ENCODE measurements around the gene SLC25A34.
A peak's percentile ranks its signal among the peaks of the same experiment; 100 is the strongest.

The SLC25A34 gene

GRCh38 chr1:15748264-15748663, 12.2 kb downstream of the SLC25A34 start:
- Histone ChIP-seq H3K18ac (ENCODE audit: low read length) (no peak overlapping the region), H3K14ac (ENCODE audit: low read length) (no peak overlapping the region), H3K27ac (ENCODE audit: low read depth, low read length) (no peak overlapping the region), H3K4me1 (ENCODE audit: control insufficient read depth in 1 of 2, insufficient read depth in 2 of 2, low read length in 2 of 2) (peaks cover 15 to 23% of the 10 kb centered on the region in 2 experiments), H2AK5ac (ENCODE audit: low read length) (no peak overlapping the region), H3K23ac (ENCODE audit: low read length) (no peak overlapping the region), H2AFZ (ENCODE audit: insufficient read depth, low read length, poor library complexity) (no peak overlapping the region), H3K36me3 (ENCODE audit: control insufficient read depth in 1 of 2, insufficient read depth in 2 of 2, low read length in 2 of 2) (no peaks in the 10 kb centered on the region), H4K12ac (ENCODE audit: low read depth, low read length) (no peak overlapping the region), H3K27me3 (ENCODE audit: insufficient read depth, low read length) (no peaks in the 10 kb centered on the region), H3K9me3 (ENCODE audit: insufficient read depth, low read depth, low read length) (no peaks in the 10 kb centered on the region), H2BK12ac (ENCODE audit: low read length) (no peak overlapping the region), H3K79me1 (ENCODE audit: low read length) (peaks cover 7% of the 10 kb centered on the region), H2BK120ac (ENCODE audit: insufficient read depth, low read length, poor library complexity) (no peak overlapping the region), H3K4ac (ENCODE audit: low read depth, low read length) (no peak overlapping the region), H4K91ac (ENCODE audit: low read depth, low read length) (no peak overlapping the region), H3K4me2 (ENCODE audit: low read length) (no peak overlapping the region), H3K9ac (ENCODE audit: low read length) (no peak overlapping the region), H3K4me3 (ENCODE audit: low read depth, low read length) (no peak overlapping the region), H4K8ac (ENCODE audit: low read depth, low read length) (no peak overlapping the region), H2BK5ac (ENCODE audit: low read depth, low read length, poor library complexity) (no peak overlapping the region), H3K79me2 (ENCODE audit: control insufficient read depth, insufficient read depth, low read length, poor library complexity) (no peaks in the 10 kb centered on the region)
- WGBS (ENCODE audit: extremely low coverage, insufficient coverage, insufficient read length): no CpG with 5 or more reads among the region's 5 CpGs
- DNase-seq: no peak

- no peaks in the 10 kb centered on the region for H3K79me2 ChIP-seq (ENCODE audit: control insufficient read depth, insufficient read depth, low read length, poor library complexity)
- H3K14ac ChIP-seq (ENCODE audit: low read length): no peak overlapping the region
- no peak overlapping the region for H3K23ac ChIP-seq (ENCODE audit: low read length)
- H2BK12ac ChIP-seq (ENCODE audit: low read length): no peak overlapping the region
- DNase-seq: peak in 1 of 2 donors; percentile 54
- H3K9me3 ChIP-seq (ENCODE audit: insufficient read depth, low read depth, low read length): no peaks in the 10 kb centered on the region
- H3K4ac ChIP-seq (ENCODE audit: low read depth, low read length): no peak overlapping the region
- no peaks in the 10 kb centered on the region for H3K27me3 ChIP-seq (ENCODE audit: insufficient read depth, low read length)
- peaks cover 7% of the 10 kb centered on the region for H3K79me1 ChIP-seq (ENCODE audit: low read length)
- H3K36me3 ChIP-seq (ENCODE audit: control insufficient read depth in 1 of 2, insufficient read depth in 2 of 2, low read length in 2 of 2): no peaks in the 10 kb centered on the region
- no peak overlapping the region for H3K4me2 ChIP-seq (ENCODE audit: low read length)
- no peak overlapping the region for H4K91ac ChIP-seq (ENCODE audit: low read depth, low read length)
- H4K12ac ChIP-seq (ENCODE audit: low read depth, low read length): no peak overlapping the region
- H2AK5ac ChIP-seq (ENCODE audit: low read length): no peak overlapping the region
- no peak overlapping the region for H2AFZ ChIP-seq (ENCODE audit: insufficient read depth, low read length, poor library complexity)
- H3K4me3 ChIP-seq (ENCODE audit: low read depth, low read length): no peak overlapping the region
- H3K18ac ChIP-seq (ENCODE audit: low read length): no peak overlapping the region
- H2BK5ac ChIP-seq (ENCODE audit: low read depth, low read length, poor library complexity): no peak overlapping the region
- H3K27ac ChIP-seq (ENCODE audit: low read depth, low read length): no peak overlapping the region
- H4K8ac ChIP-seq (ENCODE audit: low read depth, low read length): no peak overlapping the region
- no CpG with 5 or more reads among the region's 10 CpGs for WGBS (ENCODE audit: extremely low coverage, insufficient coverage, insufficient read length)
- no peak overlapping the region for H3K9ac ChIP-seq (ENCODE audit: low read length)
- H3K4me1 ChIP-seq (ENCODE audit: control insufficient read depth in 1 of 2, insufficient read depth in 2 of 2, low read length in 2 of 2): peaks cover 15 to 23% of the 10 kb centered on the region in 2 experiments
- no peak overlapping the region for H2BK120ac ChIP-seq (ENCODE audit: insufficient read depth, low read length, poor library complexity)
These were observed 12.8 kb downstream of the SLC25A34 start for GRCh38 chr1:15748690-15749398.

DNA sequence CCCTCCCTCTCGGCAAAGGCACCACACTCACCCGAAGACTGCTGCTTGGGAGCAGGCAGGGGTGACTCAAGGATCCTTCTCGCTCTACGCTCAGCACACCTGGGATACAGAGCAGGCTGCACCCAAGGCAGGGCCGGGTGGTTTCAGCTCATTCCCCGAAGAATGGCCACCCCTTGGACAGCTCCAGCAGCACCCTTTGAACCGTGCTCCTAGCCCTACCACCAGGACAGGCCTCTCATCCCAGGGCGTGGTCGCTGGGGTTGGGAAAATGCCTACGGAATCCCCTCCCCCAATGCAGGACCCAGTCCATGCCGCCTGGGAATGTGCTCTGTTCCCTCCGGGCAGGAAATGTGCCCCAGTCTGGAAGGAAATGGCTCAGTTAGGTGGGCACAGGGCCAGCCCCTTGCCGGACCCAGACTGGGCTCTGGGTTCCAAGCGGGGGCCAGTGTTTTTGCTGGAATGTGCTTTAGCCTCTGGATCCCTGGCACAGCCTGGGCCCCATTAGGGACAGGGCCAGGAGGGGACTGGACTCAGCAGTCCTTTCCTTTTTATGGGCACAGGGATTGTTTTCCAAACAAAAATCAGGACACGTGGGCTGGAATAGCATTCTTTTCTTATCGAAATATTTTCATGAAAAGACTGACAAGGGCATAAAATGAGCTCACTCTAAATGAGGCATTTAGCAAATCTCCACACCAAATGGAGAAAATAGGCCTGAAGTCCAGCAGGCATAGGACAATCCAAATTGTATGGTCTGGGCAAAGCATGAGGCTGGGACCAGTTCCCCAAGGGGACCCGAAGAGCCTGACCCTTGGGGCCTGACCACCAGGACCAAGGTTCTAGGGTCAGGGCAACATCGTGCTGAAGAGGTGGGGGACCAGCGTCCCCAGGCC, 13.6 kb downstream of the SLC25A34 start:
- Histone ChIP-seq H3K9me3 (ENCODE audit: insufficient read depth, low read depth, low read length) (no peaks in the 10 kb centered on the region), H2BK12ac (ENCODE audit: low read length) (peak overlapping the region; percentile 58), H4K12ac (ENCODE audit: low read depth, low read length) (no peak overlapping the region), H2BK120ac (ENCODE audit: insufficient read depth, low read length, poor library complexity) (peak overlapping the region; percentile 5), H3K79me1 (ENCODE audit: low read length) (peaks cover 7% of the 10 kb centered on the region), H3K4me2 (ENCODE audit: low read length) (no peak overlapping the region), H4K8ac (ENCODE audit: low read depth, low read length) (no peak overlapping the region), H3K79me2 (ENCODE audit: control insufficient read depth, insufficient read depth, low read length, poor library complexity) (no peaks in the 10 kb centered on the region), H3K27me3 (ENCODE audit: insufficient read depth, low read length) (no peaks in the 10 kb centered on the region), H3K4ac (ENCODE audit: low read depth, low read length) (no peak overlapping the region), H2AK5ac (ENCODE audit: low read length) (peak overlapping the region; percentile 76), H2BK5ac (ENCODE audit: low read depth, low read length, poor library complexity) (no peak overlapping the region), H3K9ac (ENCODE audit: low read length) (no peak overlapping the region), H3K14ac (ENCODE audit: low read length) (no peak overlapping the region), H3K4me1 (ENCODE audit: control insufficient read depth in 1 of 2, insufficient read depth in 2 of 2, low read length in 2 of 2) (peaks cover 15 to 23% of the 10 kb centered on the region in 2 experiments), H2AFZ (ENCODE audit: insufficient read depth, low read length, poor library complexity) (no peak overlapping the region), H3K18ac (ENCODE audit: low read length) (no peak overlapping the region), H3K4me3 (ENCODE audit: low read depth, low read length) (no peak overlapping the region), H3K36me3 (ENCODE audit: control insufficient read depth in 1 of 2, insufficient read depth in 2 of 2, low read length in 2 of 2) (no peaks in the 10 kb centered on the region), H3K27ac (ENCODE audit: low read depth, low read length) (no peak overlapping the region), H4K91ac (ENCODE audit: low read depth, low read length) (peak overlapping the region; percentile 40), H3K23ac (ENCODE audit: low read length) (no peak overlapping the region)
- WGBS (ENCODE audit: extremely low coverage, insufficient coverage, insufficient read length): no CpG with 5 or more reads among the region's 19 CpGs
- DNase-seq: no peak

DNA sequence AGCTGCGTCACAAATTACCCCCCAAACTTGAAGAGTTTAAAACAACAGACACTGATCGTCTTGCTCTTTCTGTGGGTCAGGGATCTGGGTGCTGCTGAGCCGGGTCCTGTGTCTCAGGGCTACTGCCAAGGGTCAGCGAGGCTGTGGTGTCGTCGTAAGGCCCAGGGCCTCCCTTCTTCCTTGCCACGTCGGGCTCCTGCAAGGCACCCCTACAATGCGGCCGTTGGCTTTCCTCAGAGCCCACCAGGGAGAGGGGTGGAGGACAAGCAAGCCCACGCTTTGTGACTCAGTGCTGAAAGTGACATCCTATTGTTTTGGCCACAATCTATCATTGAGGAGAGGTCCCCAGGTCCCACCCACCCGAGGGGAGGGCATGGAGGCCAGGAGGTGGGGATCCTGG, 14.9 kb downstream of the SLC25A34 start:
- no peak overlapping the region for H3K4ac ChIP-seq (ENCODE audit: low read depth, low read length)
- H4K8ac ChIP-seq (ENCODE audit: low read depth, low read length): peak overlapping the region; percentile 8
- H3K27me3 ChIP-seq (ENCODE audit: insufficient read depth, low read length): no peaks in the 10 kb centered on the region
- H2BK12ac ChIP-seq (ENCODE audit: low read length): peak overlapping the region; percentile 54
- no peaks in the 10 kb centered on the region for H3K9me3 ChIP-seq (ENCODE audit: insufficient read depth, low read depth, low read length)
- H3K14ac ChIP-seq (ENCODE audit: low read length): peak overlapping the region; percentile 68
- H2BK120ac ChIP-seq (ENCODE audit: insufficient read depth, low read length, poor library complexity): no peak overlapping the region
- no peak overlapping the region for H3K4me2 ChIP-seq (ENCODE audit: low read length)
- H4K91ac ChIP-seq (ENCODE audit: low read depth, low read length): peak overlapping the region; percentile 52
- H2AFZ ChIP-seq (ENCODE audit: insufficient read depth, low read length, poor library complexity): no peak overlapping the region
- no peak for DNase-seq
- peak overlapping the region; percentile 90 for H2AK5ac ChIP-seq (ENCODE audit: low read length)
- no peaks in the 10 kb centered on the region for H3K79me2 ChIP-seq (ENCODE audit: control insufficient read depth, insufficient read depth, low read length, poor library complexity)
- no CpG with 5 or more reads among the region's 12 CpGs for WGBS (ENCODE audit: extremely low coverage, insufficient coverage, insufficient read length)
- no peak overlapping the region for H3K18ac ChIP-seq (ENCODE audit: low read length)
- peaks cover 15 to 23% of the 10 kb centered on the region in 2 experiments for H3K4me1 ChIP-seq (ENCODE audit: control insufficient read depth in 1 of 2, insufficient read depth in 2 of 2, low read length in 2 of 2)
- H3K4me3 ChIP-seq (ENCODE audit: low read depth, low read length): no peak overlapping the region
- no peak overlapping the region for H3K9ac ChIP-seq (ENCODE audit: low read length)
- H2BK5ac ChIP-seq (ENCODE audit: low read depth, low read length, poor library complexity): no peak overlapping the region
- no peak overlapping the region for H3K27ac ChIP-seq (ENCODE audit: low read depth, low read length)
- H3K36me3 ChIP-seq (ENCODE audit: control insufficient read depth in 1 of 2, insufficient read depth in 2 of 2, low read length in 2 of 2): no peaks in the 10 kb centered on the region
- peaks cover 7% of the 10 kb centered on the region for H3K79me1 ChIP-seq (ENCODE audit: low read length)
- H3K23ac ChIP-seq (ENCODE audit: low read length): no peak overlapping the region
- no peak overlapping the region for H4K12ac ChIP-seq (ENCODE audit: low read depth, low read length)
